ENCODE results near the gene GALT. TPM values are rescaled to one million over a fixed set of nuclear protein-coding genes. Genes with fewer than 3 reads are reported as not detected.

GALT gene
- total RNA-seq, 4 donors from 2014 or later: 38.5 to 75.3 (median 63.7) TPM

- DNase-seq (ENCODE audit: low spot score in 2 of 2): peak; percentile 78 to 80
- no peaks in the 10 kb centered on the region for H3K9me3 ChIP-seq
- WGBS, 2 donors: 1 to 2% methylated on average over 15 to 22 of the region's 24 CpGs
- TF ChIP-seq CTCF (IDR thresholded peaks at IDR 0.05): no peak
- peak in 1 of 2 donors; percentile 77 for TF ChIP-seq EP300 (IDR thresholded peaks at IDR 0.05)
- peak in 1 of 2 donors; percentile 44 for TF ChIP-seq POLR2A (IDR thresholded peaks at IDR 0.05)
- H3K36me3 ChIP-seq: peaks cover 0 to 23% (median 5%) of the 10 kb centered on the region in 3 donors
- no peaks in the 10 kb centered on the region for H3K27me3 ChIP-seq
- peak within 1 kb of the TSS; percentile 77 to 91 (median 84) for H3K27ac ChIP-seq
- H3K4me1 ChIP-seq: peaks cover 0 to 73% (median 64%) of the 10 kb centered on the region in 4 donors
- H3K4me3 ChIP-seq: peak within 1 kb of the TSS; percentile 17 to 48 (median 24)
These were observed 5.6 kb downstream of the GALT start, which contains the start of gene IL11RA for GRCh38 chr9:34651876-34652601. Gene IL11RA, plus strand, starts transcription at chr9:34652185. Its CDS starts 3,033 bp downstream, at chr9:34655218.

- H3K36me3 ChIP-seq: peaks cover 0 to 23% (median 5%) of the 10 kb centered on the region in 3 donors
- no peak for DNase-seq (ENCODE audit: low spot score in 2 of 2)
- TF ChIP-seq CTCF (IDR thresholded peaks at IDR 0.05) (no peak), EP300 (IDR thresholded peaks at IDR 0.05) (no peak), POLR2A (IDR thresholded peaks at IDR 0.05) (no peak)
- peaks cover 0 to 67% (median 59%) of the 10 kb centered on the region in 4 donors for H3K4me1 ChIP-seq
- H3K4me3 ChIP-seq: peak overlapping the region in 3 of 4 donors; percentile 17 to 48 (median 26)
- H3K27ac ChIP-seq: peak overlapping the region; percentile 77 to 91 (median 84)
- no peaks in the 10 kb centered on the region for H3K27me3 ChIP-seq
- H3K9me3 ChIP-seq: no peaks in the 10 kb centered on the region
- 8 to 13% methylated on average over 5 of the region's 5 CpGs for WGBS, 2 donors
These were observed 6.1 kb downstream of the GALT start for GRCh38 chr9:34652602-34653000.

- peaks cover 0 to 59% (median 52%) of the 10 kb centered on the region in 4 donors for H3K4me1 ChIP-seq
- H3K27ac ChIP-seq: peak overlapping the region; percentile 77 to 91 (median 84)
- peaks cover 0 to 19% (median 5%) of the 10 kb centered on the region in 3 donors for H3K36me3 ChIP-seq
- WGBS, 2 donors: 23 to 24% methylated on average over 10 to 11 of the region's 11 CpGs
- peak in 1 of 2 donors; percentile 19 for DNase-seq (ENCODE audit: low spot score in 2 of 2)
- peak overlapping the region in 2 of 4 donors; percentile 8 to 48 for H3K4me3 ChIP-seq
- TF ChIP-seq CTCF (IDR thresholded peaks at IDR 0.05) (no peak), EP300 (IDR thresholded peaks at IDR 0.05) (peak in 1 of 2 donors; percentile 25)
- H3K27me3 ChIP-seq: no peaks in the 10 kb centered on the region
- H3K9me3 ChIP-seq: no peaks in the 10 kb centered on the region
These were observed 6.9 kb downstream of the GALT start for GRCh38 chr9:34653151-34654072.

- H3K4me3 ChIP-seq: peak overlapping the region in 1 of 4 donors; percentile 7
- DNase-seq (ENCODE audit: low spot score in 2 of 2): peak in 1 of 2 donors; percentile 65
- WGBS, 2 donors: 14 to 38% methylated on average over 11 of the region's 11 CpGs
- peaks cover 0 to 55% (median 49%) of the 10 kb centered on the region in 4 donors for H3K4me1 ChIP-seq
- peaks cover 0 to 13% (median 5%) of the 10 kb centered on the region in 3 donors for H3K36me3 ChIP-seq
- H3K27ac ChIP-seq: peak overlapping the region; percentile 63 to 91 (median 83)
- H3K27me3 ChIP-seq: no peaks in the 10 kb centered on the region
- TF ChIP-seq POLR2A (IDR thresholded peaks at IDR 0.05) (no peak), EP300 (IDR thresholded peaks at IDR 0.05) (peak in 1 of 2 donors; percentile 72), CTCF (IDR thresholded peaks at IDR 0.05) (no peak)
- H3K9me3 ChIP-seq: no peaks in the 10 kb centered on the region
These were observed 8.0 kb downstream of the GALT start for GRCh38 chr9:34654323-34655051.
